GM12892 (cell line): Measurements from ENCODE around the gene FANCC.

ENCODE experiments used
- POLR2A ChIP-seq: IDR thresholded peaks from 2 replicates; pipeline ENCODE4 v1.6.1; 2011; ENCODE audit warnings: low read depth, low read length, control low read depth
- POLR2AphosphoS5 ChIP-seq: IDR thresholded peaks from 2 replicates; pipeline ENCODE4 v1.6.1; 2011; ENCODE audit warnings: low read depth, low read length, control low read depth
- TAF1 ChIP-seq: IDR thresholded peaks from 2 replicates; pipeline ENCODE4 v1.6.1; 2011; ENCODE audit warnings: low read depth, mild to moderate bottlenecking, control low read depth, low read length, borderline replicate concordance

DNA sequence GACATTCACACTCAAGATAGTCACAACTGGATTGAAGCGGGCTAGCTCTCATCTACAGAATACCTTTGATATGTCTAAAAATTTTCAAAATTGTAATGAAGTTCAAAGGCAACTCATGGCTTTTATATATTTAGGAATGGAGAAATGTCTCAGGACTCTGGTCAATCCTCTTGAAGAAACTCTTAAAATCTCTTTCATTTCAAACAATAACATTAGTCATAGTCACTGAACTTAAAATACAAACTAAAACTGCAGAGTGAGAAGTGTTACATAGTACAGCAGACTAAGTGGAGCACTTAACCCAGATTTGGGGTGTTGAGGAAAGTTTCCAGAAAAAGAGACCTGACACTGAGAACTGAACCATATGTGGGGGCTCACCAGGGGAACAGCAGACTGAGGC is 20.7 kb downstream of the FANCC start:
- TF ChIP-seq POLR2AphosphoS5 = no peak
- no peak for TF ChIP-seq POLR2A
- TF ChIP-seq TAF1 = no peak
